ENCODE data around the gene HOTAIR.

HOTAIR gene

GRCh38 chr12:53937099-53937498, 37.7 kb downstream of the HOTAIR start:
- Histone ChIP-seq H3K27ac (no peak overlapping the region), H3K27me3 (replicated peaks) (peaks cover 95% of the 10 kb centered on the region)

GRCh38 chr12:53935383-53936341, 39.1 kb downstream of the HOTAIR start:
- H3K27me3 ChIP-seq (replicated peaks) = peaks cover 97% of the 10 kb centered on the region
- TF ChIP-seq CTCF (IDR thresholded peaks at IDR 0.05; ENCODE audit: low read depth, low read length, missing control alignments) = no peak
- DNase-seq = no peak
- H3K36me3 ChIP-seq (replicated peaks) = no peaks in the 10 kb centered on the region
- no peak overlapping the region for H3K27ac ChIP-seq
- in situ Hi-C loops (cut with HindIII; ENCODE audit: low pct_ligation_motif_present, low sequenced_read_pairs) = no loop called here
- H3K4me3 ChIP-seq (ENCODE audit: low read depth, low read length) = no peak overlapping the region

More at GRCh38 chr12:53937099-53937498, 37.7 kb downstream of the HOTAIR start:
- TF ChIP-seq CTCF (IDR thresholded peaks at IDR 0.05; ENCODE audit: low read depth, low read length, missing control alignments) = no peak
- Histone ChIP-seq H3K4me3 (ENCODE audit: low read depth, low read length) (no peak overlapping the region), H3K36me3 (replicated peaks) (no peaks in the 10 kb centered on the region)
- in situ Hi-C loops (cut with HindIII; ENCODE audit: low pct_ligation_motif_present, low sequenced_read_pairs) = no loop called here
- no peak for DNase-seq

GRCh38 chr12:53932915-53933314, 41.8 kb downstream of the HOTAIR start:
- peaks cover 95% of the 10 kb centered on the region for H3K27me3 ChIP-seq (replicated peaks)
- DNase-seq = no peak
- in situ Hi-C loops (cut with HindIII; ENCODE audit: low pct_ligation_motif_present, low sequenced_read_pairs) = no loop called here
- H3K36me3 ChIP-seq (replicated peaks) = no peaks in the 10 kb centered on the region
- no peak overlapping the region for H3K4me3 ChIP-seq (ENCODE audit: low read depth, low read length)
- no peak overlapping the region for H3K27ac ChIP-seq
- TF ChIP-seq CTCF (IDR thresholded peaks at IDR 0.05; ENCODE audit: low read depth, low read length, missing control alignments) = no peak

- TF ChIP-seq CTCF (IDR thresholded peaks at IDR 0.05; ENCODE audit: low read depth, low read length, missing control alignments) = no peak
- H3K36me3 ChIP-seq (replicated peaks) = no peaks in the 10 kb centered on the region
- H3K27me3 ChIP-seq (replicated peaks) = peaks cover 94% of the 10 kb centered on the region
- in situ Hi-C loops (cut with HindIII; ENCODE audit: low pct_ligation_motif_present, low sequenced_read_pairs) = no loop called here
- H3K4me3 ChIP-seq (ENCODE audit: low read depth, low read length) = no peak overlapping the region
- H3K27ac ChIP-seq = no peak overlapping the region
- DNase-seq = no peak
These were observed 42.7 kb downstream of the HOTAIR start for GRCh38 chr12:53931844-53932581.

GRCh38 chr12:53930591-53931255, 44.0 kb downstream of the HOTAIR start:
- in situ Hi-C loops (cut with HindIII; ENCODE audit: low pct_ligation_motif_present, low sequenced_read_pairs) = no loop called here
- DNase-seq = no peak
- Histone ChIP-seq H3K27ac (no peak overlapping the region), H3K36me3 (replicated peaks) (no peaks in the 10 kb centered on the region), H3K27me3 (replicated peaks) (peaks cover 92% of the 10 kb centered on the region), H3K4me3 (ENCODE audit: low read depth, low read length) (no peak overlapping the region)
- TF ChIP-seq CTCF (IDR thresholded peaks at IDR 0.05; ENCODE audit: low read depth, low read length, missing control alignments) = no peak
